Measurements from ENCODE around the gene CENPN. TPM values are rescaled to one million over a fixed set of nuclear protein-coding genes. Genes with fewer than 3 reads are reported as not detected.

CENPN gene
- total RNA-seq, 1 experiment from 2014 or later: 76.7 TPM

DNA sequence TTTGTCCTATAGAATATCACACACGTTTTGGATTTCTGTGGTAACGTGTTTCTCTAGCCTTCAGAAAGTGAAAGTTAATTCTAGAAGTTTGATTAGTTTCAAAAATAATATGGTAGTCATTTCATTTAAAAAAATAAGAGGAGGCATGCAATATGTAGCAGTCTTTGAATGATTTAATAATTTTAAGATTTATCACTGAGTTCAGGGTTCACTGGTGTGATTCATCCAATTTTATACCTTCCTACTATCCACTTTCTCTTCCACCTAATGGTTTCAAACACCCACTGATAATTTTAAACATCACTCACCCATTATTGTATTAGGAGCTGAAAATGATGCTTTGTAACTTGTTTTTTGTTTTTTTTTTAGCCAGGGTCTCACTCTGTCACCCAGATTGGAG, 42.7 kb upstream of the CENPN start:
- no peak overlapping the region for H3K4me3 ChIP-seq (replicated peaks in 1 of 2; ENCODE audit: low read depth in 1 of 2, low read length in 2 of 2)
- no peak overlapping the region for H3K4me2 ChIP-seq (ENCODE audit: low read length)
- POLR2A ChIA-PET: no interaction called here
- no peaks in the 10 kb centered on the region for H3K79me2 ChIP-seq (ENCODE audit: insufficient read depth, low read length)
- DNase-seq (ENCODE audit: low read depth, low spot score) (no peak), ATAC-seq (no peak)
- no peaks in the 10 kb centered on the region for H3K9me2 ChIP-seq (ENCODE audit: insufficient read depth)
- RAD21 ChIA-PET (ENCODE audit: low non-redundant PET in 1 of 2, low total read pairs in 2 of 2, uncharacterized antibody in 2 of 2, unreplicated experiment in 2 of 2): no interaction called here
- H3K9me3 ChIP-seq (ENCODE audit: control insufficient read depth in 1 of 2, insufficient read depth in 1 of 2, low read depth in 1 of 2, low read length in 2 of 2): no peaks in the 10 kb centered on the region
- no peak overlapping the region for H3K9ac ChIP-seq (ENCODE audit: low read length)
- H4K20me1 ChIP-seq (ENCODE audit: insufficient read depth): no peaks in the 10 kb centered on the region
- CTCF ChIA-PET: interaction anchor here (0.9 to 1.2 kb wide), 2 partner anchors 10 to 15 kb away, joined by 4 to 5 read pairs; no protein-coding TSS in a partner anchor
- H2AFZ ChIP-seq (ENCODE audit: low read depth, low read length, poor library complexity, severe bottlenecking): no peak overlapping the region
- intact Hi-C loops (cut with micrococcal nuclease): no loop called here
- BruUV-seq (replicated peaks): no TSS peak
- no peaks in the 10 kb centered on the region for H3K4me1 ChIP-seq (ENCODE audit: control insufficient read depth in 1 of 2, insufficient read depth in 2 of 2, low read length in 2 of 2)
- H3K27ac ChIP-seq (ENCODE audit: low read depth, low read length): no peak overlapping the region
- TF ChIP-seq SRF (IDR thresholded peaks at IDR 0.05; ENCODE audit: low read depth) (no peak), CEBPB (IDR thresholded peaks at IDR 0.05; ENCODE audit: low read depth) (no peak), REST (IDR thresholded peaks at IDR 0.05; ENCODE audit: low read depth) (no peak), ELF1 (IDR thresholded peaks at IDR 0.05; ENCODE audit: borderline replicate concordance, low read depth) (no peak), CBX3 (IDR thresholded peaks at IDR 0.05; ENCODE audit: low read depth) (no peak), ATF3 (IDR thresholded peaks at IDR 0.05) (no peak), EZH2phosphoT487 (IDR thresholded peaks at IDR 0.05; ENCODE audit: borderline replicate concordance) (no peak), ZNF274 (IDR thresholded peaks at IDR 0.05; ENCODE audit: low read depth, low read length) (no peak), YY1 (IDR thresholded peaks at IDR 0.05; ENCODE audit: extremely low read depth, insufficient replicate concordance, low read depth, low read length) (no peak), CTCF (IDR thresholded peaks at IDR 0.05 in 2 of 3, conservative IDR thresholded peaks at IDR 0.05 in 1 of 3; ENCODE audit: borderline replicate concordance in 1 of 3, insufficient read depth in 1 of 3, low read depth in 2 of 3, low read length in 2 of 3) (no peak), EGR1 (IDR thresholded peaks at IDR 0.05; ENCODE audit: low read depth) (no peak), POLR2A (IDR thresholded peaks at IDR 0.05; ENCODE audit: borderline replicate concordance, extremely low read depth, insufficient read depth, insufficient read length) (no peak), EZH2 (IDR thresholded peaks at IDR 0.05) (no peak), MAX (IDR thresholded peaks at IDR 0.05) (no peak), SIN3A (IDR thresholded peaks at IDR 0.05; ENCODE audit: low read depth) (no peak), SP1 (IDR thresholded peaks at IDR 0.05; ENCODE audit: low read depth) (no peak), POLR2AphosphoS5 (IDR thresholded peaks at IDR 0.05; ENCODE audit: low read depth, low read length) (no peak), JUND (IDR thresholded peaks at IDR 0.05) (no peak), RAD21 (IDR thresholded peaks at IDR 0.05; ENCODE audit: low read depth) (no peak)
- no peaks in the 10 kb centered on the region for H3K36me3 ChIP-seq (ENCODE audit: control insufficient read depth in 1 of 2, insufficient read depth in 2 of 2, low read length in 2 of 2)
- no peaks in the 10 kb centered on the region for H3K27me3 ChIP-seq (ENCODE audit: insufficient read depth, low read length)
